NCI-H2029 treated with DMSO at 0.1 percent for 48 hours (cell line): Measurements from ENCODE around the gene MTARC1.

Source experiments
- DNase-seq: peaks from one replicate; lab custom pipeline; 2025; lab: John Stamatoyannopoulos, UW

The MTARC1 gene

DNA sequence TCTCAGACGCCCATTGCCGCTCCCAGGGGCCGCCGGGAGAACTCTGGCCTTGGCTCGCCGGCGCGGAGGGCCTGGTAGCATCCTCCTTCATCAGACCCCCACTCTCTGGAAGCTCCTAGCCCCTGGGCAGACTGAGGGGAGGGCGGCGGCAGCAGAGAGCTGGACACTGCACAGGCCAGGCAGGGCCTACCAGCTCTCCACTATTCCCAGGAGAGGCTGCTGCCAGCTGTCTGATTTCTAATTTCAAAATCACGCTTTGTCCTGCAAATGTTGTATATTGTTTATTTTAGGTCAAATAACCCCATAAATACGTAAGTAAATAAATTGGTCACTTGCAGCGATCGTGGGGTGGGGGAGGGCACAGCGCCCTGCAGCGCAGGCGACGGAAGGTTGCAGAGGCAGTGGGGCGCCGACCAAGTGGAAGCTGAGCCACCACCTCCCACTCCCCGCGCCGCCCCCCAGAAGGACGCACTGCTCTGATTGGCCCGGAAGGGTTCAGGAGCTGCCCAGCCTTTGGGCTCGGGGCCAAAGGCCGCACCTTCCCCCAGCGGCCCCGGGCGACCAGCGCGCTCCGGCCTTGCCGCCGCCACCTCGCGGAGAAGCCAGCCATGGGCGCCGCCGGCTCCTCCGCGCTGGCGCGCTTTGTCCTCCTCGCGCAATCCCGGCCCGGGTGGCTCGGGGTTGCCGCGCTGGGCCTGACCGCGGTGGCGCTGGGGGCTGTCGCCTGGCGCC is at the start of gene MTARC1:
MTARC1 (plus strand) TSS at position 577 of the 732 bp plus-strand sequence; CDS start at position 609, 32 bp downstream.
- no peak for DNase-seq

DNA sequence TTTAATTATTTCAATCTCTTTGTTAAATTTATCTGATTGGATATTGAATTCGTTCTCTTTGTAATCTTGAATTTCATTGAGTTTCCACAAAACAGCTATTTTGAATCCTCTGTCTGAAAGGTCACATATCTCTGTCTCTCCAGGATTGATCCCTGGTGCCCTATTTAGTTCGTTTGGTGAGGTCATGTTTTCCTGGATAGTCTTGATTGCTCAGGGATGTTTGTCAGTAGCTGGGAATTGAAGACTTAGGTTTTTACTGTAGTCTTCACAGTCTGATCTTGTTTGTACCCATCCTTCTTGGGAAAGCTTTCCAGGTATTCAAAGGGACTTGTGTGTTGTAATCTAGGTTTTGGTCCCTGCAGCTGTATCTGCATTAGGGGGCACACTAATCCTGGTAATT is 45.4 kb upstream of the MTARC1 start:
- DNase-seq, result no peak

DNA sequence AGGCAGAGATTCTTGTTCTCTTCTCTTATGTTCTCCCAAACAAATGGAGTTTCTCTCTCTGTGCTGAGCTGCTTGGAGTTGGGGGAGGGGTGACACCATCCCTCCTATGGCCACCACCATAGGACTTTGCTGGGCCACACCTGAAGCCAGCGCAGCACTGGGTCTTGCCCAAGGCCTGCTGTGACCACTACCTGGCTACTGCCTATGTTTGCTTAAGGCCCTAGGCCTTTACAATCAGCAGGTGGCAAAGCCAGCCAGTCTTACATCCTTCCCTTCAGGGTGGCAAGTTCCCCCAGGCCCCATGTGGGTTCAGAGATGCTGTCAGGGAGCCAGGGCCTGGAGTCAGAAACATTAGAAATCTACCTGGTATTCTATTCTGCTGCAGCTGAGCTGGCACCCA is 44.9 kb upstream of the MTARC1 start:
- no peak for DNase-seq

DNA sequence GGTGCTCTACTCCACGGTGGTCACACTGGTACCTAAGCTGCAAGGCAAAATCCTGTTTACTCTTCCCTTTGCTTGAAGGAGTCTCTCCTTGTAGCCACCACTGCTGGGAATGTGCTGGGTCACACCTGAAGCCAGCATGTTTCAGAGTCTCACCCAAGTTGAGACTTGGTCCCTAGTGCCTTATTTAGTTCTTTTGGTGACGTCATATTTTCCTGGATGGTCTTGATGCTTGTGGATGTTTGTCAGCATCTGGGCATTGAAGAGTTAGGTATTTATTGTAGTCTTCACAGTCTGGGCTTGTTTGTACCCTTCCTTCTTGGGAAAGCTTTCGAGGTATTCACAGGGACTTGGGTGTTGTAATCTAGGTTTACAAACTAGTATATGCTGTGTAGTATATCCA is 44.2 kb upstream of the MTARC1 start:
- DNase-seq, result no peak

DNA sequence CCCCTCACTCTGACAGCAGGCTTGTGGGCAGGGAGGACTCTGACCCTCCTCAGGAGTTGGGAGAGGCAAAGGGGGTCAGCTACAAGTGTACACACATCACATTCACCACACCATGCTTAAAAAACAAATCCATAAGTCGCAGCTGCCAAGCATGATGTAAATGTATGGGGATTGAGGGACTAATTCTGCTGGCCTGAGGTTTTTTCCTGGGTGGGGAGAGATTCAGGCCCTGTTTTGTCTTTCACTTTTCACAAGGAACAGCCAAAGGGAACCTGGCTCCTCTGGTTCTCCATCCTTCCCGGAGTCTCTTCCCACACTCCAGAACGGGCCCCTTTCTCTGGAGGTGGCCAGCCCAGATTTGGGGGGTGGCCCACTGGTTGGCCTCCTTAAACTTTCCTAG is 39.9 kb upstream of the MTARC1 start:
- DNase-seq, result no peak

DNA sequence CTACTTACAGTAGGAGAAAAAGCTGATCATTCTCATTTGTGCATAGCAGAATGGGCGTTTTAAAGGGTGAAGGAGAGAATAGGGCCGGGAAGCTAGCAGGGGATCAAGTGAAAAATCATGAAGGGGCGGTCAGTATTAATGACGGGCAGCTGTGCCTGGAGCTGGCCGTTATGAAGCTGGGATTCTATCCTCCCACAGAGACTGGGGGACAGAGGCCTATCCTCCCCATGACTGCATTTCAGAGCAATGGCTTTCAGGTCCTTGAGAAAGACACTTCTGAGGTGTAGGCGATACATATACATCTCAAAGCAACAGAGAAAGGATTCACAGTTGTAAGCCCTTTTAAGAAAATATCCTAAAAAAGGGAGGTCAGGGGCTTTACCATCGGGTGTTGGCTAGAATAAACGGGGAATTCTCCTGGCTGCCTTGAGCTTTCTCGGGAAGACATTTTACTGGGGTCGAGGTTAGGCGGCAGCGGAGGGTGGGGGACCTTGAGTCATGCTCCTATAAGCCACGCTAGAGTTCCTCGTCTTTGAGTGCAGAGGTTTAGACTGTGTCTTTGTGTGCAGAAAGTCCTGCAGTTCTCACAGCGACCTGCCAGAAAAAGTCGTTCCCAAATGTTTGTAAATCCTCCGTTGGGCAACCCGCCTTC is 39.1 kb upstream of the MTARC1 start:
- DNase-seq, result no peak

DNA sequence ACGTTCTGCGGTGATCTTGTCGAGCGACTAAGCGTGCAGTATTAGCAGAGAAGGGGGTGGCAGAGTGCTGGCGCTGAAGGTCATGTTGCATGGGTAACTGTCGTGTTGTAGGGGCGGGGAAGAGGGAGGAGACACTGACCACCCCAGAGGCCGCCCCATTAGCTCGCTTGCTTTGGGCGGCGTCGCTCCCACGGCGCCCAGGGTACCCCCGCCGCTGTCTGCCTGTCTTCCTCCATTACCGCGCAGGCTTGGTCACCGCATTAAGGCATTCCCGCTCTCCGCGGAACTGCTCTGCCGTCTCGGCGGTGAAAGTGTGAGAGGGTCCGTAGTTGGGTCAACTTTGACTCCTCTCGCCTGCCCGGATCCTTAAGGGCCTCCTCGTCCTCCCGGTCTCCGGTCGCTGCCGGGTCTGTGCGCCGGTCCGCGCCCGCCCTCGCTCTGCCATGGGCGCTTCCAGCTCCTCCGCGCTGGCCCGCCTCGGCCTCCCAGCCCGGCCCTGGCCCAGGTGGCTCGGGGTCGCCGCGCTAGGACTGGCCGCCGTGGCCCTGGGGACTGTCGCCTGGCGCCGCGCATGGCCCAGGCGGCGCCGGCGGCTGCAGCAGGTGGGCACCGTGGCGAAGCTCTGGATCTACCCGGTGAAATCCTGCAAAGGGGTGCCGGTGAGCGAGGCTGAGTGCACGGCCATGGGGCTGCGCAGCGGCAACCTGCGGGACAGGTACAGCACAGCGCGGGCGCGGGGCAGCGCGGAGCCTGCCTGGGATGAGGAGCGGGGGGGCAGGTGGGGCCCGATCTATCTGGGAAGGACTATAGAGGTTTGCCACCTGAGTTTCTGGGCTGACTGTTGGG is 38.4 kb upstream of the MTARC1 start, which contains the start of gene MTARC2:
MTARC2 (plus strand) TSS at position 234 of the 846 bp plus-strand sequence; CDS start at position 444, 210 bp downstream.
- no peak for DNase-seq

DNA sequence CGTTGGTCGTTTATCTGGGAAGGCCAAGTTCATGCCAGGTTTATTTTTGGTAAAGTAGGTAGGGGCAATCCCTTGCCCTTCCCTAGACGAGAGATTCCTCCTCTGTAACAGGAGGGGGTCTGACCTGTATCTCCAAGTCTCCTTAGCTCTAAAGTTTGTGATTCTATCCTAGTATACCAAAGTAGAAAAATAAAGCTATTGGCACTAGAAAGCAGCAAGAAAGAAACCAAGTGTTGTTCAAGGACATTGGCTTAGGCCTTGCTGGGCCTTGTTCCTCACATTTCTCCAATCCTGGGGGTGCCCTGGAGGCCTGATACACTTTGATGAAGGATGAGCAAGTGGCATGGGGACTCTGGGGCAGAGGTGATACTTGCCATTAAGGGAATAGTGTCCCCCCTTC is 37.8 kb upstream of the MTARC1 start:
- DNase-seq, result no peak

DNA sequence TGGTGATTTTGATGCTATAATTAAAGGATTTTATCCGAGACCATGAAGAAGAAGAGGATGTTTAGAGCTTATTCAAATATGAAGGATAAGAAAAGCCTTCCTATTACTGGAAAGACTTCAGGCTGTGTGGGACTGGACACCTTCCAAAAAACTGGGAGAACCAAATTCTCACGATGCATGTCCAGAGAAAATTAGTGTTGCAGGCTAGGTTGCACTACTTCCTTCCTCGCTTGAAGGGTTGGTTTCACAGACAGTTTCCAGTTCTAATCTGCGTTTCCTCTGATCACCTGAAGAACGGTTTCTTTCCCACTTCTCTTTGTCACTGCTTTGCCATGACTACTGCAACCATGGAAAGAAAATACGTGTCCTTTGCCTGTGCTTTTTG is 36.6 kb upstream of the MTARC1 start:
- DNase-seq, result no peak

DNA sequence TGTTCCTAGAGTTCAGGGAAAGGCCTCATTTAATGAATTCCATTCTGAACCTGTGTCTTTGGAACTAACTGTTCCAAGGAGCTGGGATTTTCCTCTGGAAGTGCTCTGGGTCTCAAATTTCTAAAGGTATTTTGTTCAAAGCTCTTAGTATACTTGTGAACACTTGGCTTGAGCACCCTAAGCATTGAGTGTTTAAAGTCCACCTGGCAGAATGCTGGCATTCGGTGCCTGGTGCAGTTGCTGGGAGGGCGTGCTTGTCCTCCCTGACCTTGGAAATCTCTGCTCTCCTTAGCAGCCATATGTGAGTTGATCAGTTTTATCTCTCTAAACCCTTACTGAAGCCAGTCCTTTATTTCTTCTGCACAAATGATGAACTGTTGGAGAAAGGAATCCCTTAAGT is 35.6 kb upstream of the MTARC1 start:
- DNase-seq, result no peak

DNA sequence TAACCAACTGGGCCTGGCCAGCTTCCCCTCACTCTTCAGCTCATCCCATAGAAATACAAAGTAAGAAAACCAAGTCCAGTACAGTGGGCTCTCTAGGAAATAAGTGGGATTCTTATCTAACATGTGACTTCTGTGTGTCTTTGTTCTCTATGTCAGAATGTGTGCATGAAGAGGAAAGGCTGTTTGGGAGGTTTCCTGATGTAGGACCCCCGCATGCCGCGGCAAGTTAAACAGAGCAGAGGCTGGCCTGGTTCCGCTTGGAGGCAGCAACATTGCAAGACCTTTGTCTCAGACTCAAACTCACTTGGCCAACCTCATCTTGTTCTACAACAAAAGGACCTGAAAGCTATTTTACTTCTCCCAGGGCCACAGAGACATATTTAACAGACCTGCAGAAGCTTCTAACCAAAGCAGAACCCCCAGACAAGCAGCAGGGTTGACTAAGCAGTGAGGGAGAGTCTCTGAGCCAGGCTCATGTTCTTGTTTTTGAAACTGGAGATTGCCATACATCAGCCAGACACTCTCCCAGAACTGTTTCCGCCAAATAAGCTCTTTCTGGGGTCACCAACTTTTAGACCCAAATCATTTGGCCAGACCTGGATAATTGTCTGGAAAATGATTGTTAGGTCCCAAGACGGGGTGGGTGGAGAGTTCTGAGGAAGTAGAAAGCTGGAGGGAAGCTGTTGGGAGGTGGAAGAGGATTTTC is 32.3 kb upstream of the MTARC1 start:
- no peak for DNase-seq

DNA sequence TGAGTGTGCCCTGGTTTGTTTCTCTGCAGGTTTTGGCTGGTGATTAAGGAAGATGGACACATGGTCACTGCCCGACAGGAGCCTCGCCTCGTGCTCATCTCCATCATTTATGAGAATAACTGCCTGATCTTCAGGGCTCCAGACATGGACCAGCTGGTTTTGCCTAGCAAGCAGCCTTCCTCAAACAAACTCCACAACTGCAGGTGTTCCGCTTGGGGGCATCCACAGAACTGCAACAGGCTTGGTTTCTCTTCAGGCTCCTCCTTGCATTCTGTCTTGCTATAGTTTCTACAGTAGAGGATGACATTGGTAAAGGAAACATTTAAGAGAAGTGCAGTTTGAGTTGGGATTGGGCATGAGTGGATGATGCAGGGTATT is 31.8 kb upstream of the MTARC1 start:
- no peak for DNase-seq

DNA sequence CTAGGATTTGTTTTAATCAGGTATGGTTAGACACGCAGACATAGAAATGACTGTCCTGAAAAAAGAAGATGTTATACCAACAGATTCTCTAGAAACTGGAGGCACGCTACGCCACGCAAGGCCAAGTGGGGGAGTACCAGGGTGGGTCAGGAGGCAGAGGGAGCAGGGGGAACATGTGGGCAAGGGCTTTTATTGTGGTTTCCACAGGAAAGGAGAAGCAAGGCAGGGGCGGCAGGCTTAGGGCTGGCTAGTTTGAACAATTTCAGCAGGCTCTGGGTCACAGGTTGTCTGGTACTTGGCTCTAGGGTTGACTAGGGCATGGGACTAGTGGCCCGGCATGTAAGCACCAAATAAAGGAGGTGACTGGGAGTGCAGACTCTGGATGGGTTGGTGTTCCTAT is 31.4 kb upstream of the MTARC1 start:
- no peak for DNase-seq

DNA sequence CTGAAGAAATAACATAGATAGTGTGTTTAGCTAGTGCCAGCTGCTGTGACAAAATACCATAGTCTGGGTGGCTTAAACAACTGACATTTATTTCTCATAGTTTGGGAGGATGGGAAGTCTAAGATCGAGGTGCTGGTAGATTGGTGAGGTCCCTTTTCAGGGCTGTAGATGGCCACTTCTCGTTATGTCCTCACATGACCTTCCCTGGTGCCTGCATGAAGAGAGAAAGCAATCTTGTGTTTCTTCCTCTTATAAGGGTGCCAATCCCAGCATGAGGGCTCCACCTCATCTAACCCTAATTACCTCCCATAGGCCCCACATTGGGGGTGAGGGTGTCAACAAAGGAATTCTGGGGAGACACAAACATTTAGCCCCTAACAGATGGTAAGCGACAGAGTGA is 29.3 kb upstream of the MTARC1 start:
- no peak for DNase-seq

DNA sequence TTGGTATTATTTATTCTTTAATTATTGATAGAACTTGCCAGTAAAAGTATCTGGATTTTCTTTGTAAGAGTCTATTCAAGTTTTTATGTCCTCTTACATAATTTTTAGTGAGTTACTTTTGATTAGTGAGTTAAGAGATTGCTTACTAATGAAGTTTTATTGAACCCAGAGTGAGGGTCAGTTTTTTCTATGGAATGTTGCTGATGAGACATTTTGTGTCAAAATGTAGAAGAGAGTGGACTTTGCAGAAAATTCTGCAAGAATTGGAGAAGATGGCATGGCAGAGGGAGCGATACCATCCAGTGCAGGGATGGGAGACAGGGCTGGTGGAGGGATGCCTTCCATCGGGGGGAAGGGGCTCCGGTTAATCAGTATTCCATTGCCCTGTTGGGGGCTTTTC is 27.6 kb upstream of the MTARC1 start:
- DNase-seq, result no peak

DNA sequence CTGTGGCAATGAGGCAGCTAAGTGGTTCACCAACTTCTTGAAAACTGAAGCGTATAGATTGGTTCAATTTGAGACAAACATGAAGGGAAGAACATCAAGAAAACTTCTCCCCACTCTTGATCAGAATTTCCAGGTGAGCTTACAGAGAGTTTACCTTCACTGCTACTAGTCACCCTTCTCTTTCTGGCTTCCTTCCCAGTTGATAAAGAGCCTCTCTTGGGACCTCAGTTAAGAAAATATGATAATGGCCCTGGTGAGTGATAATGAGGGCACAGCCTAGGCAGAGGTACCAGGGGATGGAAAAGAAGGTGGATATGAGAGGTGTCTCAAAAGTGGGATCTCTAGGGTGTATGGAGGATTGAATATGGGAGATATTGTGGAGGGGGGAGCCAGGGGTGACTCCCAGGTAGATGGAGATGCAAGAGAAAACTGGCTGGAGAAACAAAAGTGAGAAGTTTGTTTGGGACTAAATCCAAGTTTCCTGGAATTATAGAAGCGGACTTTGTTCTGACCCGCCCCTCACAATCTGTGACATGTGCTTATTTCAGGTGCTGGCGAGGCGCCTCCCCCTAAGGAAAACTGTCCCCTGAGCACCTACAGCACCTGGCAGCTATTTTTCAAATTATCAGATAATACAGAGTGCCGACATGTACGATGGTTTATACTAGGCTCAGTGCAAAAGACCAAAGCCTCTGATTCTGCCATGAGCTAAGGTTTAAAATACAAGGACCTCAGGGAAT is 24.9 kb upstream of the MTARC1 start:
- DNase-seq, result no peak

DNA sequence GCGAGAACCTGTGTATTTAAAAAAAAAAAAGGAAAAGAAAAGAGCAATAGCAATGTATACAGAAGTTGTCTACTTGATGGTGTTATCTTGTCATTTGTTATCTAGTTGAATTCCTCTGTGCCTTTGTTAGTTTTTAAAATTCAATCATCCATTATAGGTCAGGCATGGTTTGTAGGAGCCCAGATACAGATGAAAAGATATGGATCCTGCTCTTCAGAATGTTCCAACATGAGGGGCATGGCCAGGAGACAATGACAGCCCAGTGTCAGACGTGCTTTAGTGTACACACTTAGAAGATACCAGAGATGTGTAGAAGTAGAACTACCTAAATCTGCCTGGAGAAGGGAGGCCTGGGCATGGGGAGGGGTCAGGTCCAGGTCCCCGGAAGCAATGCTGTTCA is 22.0 kb upstream of the MTARC1 start:
- no peak for DNase-seq

DNA sequence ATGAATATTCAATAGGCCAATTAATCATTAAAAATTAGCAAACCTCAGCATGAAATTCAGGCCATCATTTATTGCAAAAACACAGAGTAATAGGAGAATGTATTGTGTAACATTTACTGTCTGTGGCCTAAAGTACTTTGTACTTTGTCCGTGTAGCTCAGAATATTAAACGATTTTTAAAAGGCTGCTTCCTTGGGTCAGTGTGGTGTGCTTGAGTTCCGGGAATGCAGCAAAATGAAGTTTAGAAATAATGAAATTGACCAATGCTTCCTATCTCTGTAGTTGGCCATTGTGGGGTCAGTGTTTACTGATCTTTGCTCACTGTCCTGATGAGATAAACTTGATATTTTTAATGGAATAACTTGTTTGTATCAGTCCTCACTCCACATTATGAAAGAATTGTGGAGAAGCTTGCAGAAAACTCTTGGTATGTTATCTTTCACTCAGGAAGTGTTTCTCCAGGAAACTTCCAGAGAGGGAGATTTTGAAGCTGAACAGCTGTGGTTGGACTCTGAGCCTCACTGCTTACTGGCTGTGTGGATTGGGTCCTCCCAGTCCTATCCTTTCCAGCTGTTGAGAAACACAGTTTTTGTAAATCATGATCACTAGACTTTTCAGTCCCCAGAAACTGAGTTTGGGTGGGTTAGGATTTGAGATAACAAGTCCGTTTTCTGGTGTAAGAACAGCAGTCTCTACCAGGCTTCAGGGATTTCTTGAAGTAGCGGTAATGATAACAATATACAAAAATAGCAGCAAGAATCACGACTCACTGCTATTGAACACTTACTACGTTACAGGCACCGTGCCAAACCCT is 19.2 kb upstream of the MTARC1 start:
- DNase-seq, result no peak

DNA sequence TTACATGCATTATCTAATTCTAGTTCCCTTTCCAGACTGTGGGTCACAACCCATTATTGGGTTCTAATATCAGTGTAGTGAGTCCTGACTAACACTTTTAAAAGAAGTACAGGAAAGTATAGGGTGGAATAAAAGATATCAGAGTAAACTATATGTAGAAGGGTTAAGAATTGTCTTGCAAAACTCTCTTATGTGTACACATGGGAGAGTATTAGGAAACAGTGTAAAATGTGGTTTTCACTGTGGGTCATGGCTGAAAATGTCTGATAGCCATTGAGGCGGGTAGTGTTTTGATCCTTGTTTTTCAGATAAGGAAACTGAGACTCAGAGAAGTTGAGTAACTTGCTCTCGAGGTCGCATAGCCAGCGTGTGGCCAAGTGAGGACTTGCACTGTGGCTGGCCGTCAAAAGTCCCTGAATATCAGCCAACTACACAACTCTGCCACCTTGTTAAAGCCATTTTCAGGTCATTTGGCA is 18.5 kb upstream of the MTARC1 start:
- no peak for DNase-seq

DNA sequence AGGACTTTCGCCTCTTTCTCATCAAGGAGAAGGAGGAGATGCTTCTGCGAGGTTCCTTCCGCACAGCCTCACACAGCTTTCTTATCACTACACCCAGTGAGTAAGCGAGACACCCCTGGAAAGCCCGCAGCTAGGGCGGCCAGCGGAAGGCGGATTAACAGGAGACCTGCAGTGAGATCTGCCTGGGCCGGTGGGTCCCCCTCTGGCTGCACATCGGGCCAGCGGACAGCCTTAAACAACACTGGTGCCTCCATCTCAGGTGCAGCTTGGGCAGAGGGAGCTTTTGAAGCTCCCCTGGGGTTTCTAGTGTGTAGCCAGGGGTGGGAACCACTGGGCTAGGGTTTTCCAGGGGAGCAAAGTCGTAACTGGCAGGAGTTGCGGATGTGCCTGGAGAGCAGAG is 17.5 kb upstream of the MTARC1 start:
- no peak for DNase-seq
